GM15510 (cell line): ENCODE measurements around the gene ACLY.

Source experiments
- POLR2A ChIP-seq: IDR thresholded peaks from 3 replicates; pipeline ENCODE4 v1.6.1; 2011; ENCODE audit warnings: borderline replicate concordance; ENCODE audit not compliant: insufficient read length; ENCODE audit errors: extremely low read depth

The ACLY gene

GRCh38 chr17:41925991-41926590 lies 7.3 kb upstream of the ACLY start:
- TF ChIP-seq POLR2A = no peak

GRCh38 chr17:41920580-41920955 lies 1.8 kb upstream of the ACLY start:
- no peak for TF ChIP-seq POLR2A

GRCh38 chr17:41919840-41920579 lies 1.3 kb upstream of the ACLY start:
- no peak for TF ChIP-seq POLR2A

GRCh38 chr17:41919165-41919817 lies 540 bp upstream of the ACLY start:
- TF ChIP-seq POLR2A = no peak

- TF ChIP-seq POLR2A = no peak
These were observed 955 bp downstream of the ACLY start for GRCh38 chr17:41917679-41918313.

GRCh38 chr17:41917192-41917591 lies 1.6 kb downstream of the ACLY start:
- TF ChIP-seq POLR2A = no peak

GRCh38 chr17:41915566-41915965 lies 3.2 kb downstream of the ACLY start:
- TF ChIP-seq POLR2A = no peak

GRCh38 chr17:41915020-41915419 lies 3.7 kb downstream of the ACLY start:
- no peak for TF ChIP-seq POLR2A

GRCh38 chr17:41914358-41914766 lies 4.4 kb downstream of the ACLY start:
- no peak for TF ChIP-seq POLR2A

- TF ChIP-seq POLR2A = no peak
These were observed 5.0 kb downstream of the ACLY start for GRCh38 chr17:41913798-41914197.

- no peak for TF ChIP-seq POLR2A
These were observed 5.8 kb downstream of the ACLY start for GRCh38 chr17:41912925-41913324.

GRCh38 chr17:41910701-41911391 lies 7.9 kb downstream of the ACLY start:
- no peak for TF ChIP-seq POLR2A

GRCh38 chr17:41909088-41909487 lies 9.7 kb downstream of the ACLY start:
- TF ChIP-seq POLR2A = no peak

GRCh38 chr17:41907633-41908539 lies 10.9 kb downstream of the ACLY start:
- TF ChIP-seq POLR2A = no peak
